Osteocyte (in vitro differentiated cells): ENCODE data around the gene RPS6KA5. TPM values are rescaled to one million over a fixed set of nuclear protein-coding genes. Genes with fewer than 3 reads are reported as not detected.
"Not testable (repeated sequence)": the region's sequence is repeated elsewhere in the genome, so short reads cannot be mapped to it uniquely, and the experiment has no call there.

Source experiments
- DNase-seq: peaks from one replicate; pipeline ENCODE4 v3.0.0; 2021; ENCODE audit warnings: mixed read lengths; ENCODE audit not compliant: unreplicated experiment; ENCODE audit errors: extremely low spot score
- H3K27ac Mint-ChIP-seq: one replicate; pipeline ENCODE4 v1.8.0; 2021; ENCODE audit warnings: mild to moderate bottlenecking, mixed read lengths; ENCODE audit not compliant: unreplicated experiment
- H3K27me3 Mint-ChIP-seq: one replicate; pipeline ENCODE4 v1.8.0; 2021; ENCODE audit warnings: mixed read lengths; ENCODE audit not compliant: unreplicated experiment
- H3K36me3 Mint-ChIP-seq: one replicate; pipeline ENCODE4 v1.8.0; 2021; ENCODE audit warnings: mixed read lengths; ENCODE audit not compliant: unreplicated experiment
- H3K4me1 Mint-ChIP-seq: one replicate; pipeline ENCODE4 v1.8.0; 2021; ENCODE audit warnings: mixed read lengths; ENCODE audit not compliant: unreplicated experiment
- H3K4me3 Mint-ChIP-seq: one replicate; pipeline ENCODE4 v1.8.0; 2021; ENCODE audit warnings: mild to moderate bottlenecking, moderate library complexity, mixed read lengths; ENCODE audit not compliant: unreplicated experiment
- H3K9me3 Mint-ChIP-seq: one replicate; pipeline ENCODE4 v1.8.0; 2021; ENCODE audit warnings: mixed read lengths; ENCODE audit not compliant: unreplicated experiment
- CTCF ChIP-seq: fragments of 200-600 bp; sonication (generic); IDR thresholded peaks from 2 replicates; pipeline ENCODE4 v1.5.0; 2021; ENCODE audit warnings: antibody characterized with exemption, mild to moderate bottlenecking, moderate library complexity
- total RNA-seq: library from RNA; stranded (reverse); gene quantifications from 2 replicates; pipeline ENCODE4 v1.2.1, GENCODE V29; 2021

The RPS6KA5 gene
- total RNA-seq, 1 donor from 2014 or later, result 3.4 TPM

- TF ChIP-seq CTCF, result no peak
- no peaks in the 10 kb centered on the region for H3K36me3 Mint-ChIP-seq
These were observed 97.1 kb downstream of the RPS6KA5 start for GRCh38 chr14:90963343-90963742.

GRCh38 chr14:90962505-90963109 is 97.8 kb downstream of the RPS6KA5 start:
- no peak for TF ChIP-seq CTCF
- H3K4me3 Mint-ChIP-seq, result no peak overlapping the region
- no peaks in the 10 kb centered on the region for H3K27me3 Mint-ChIP-seq
- DNase-seq, result no peak
- H3K36me3 Mint-ChIP-seq, result no peaks in the 10 kb centered on the region
- H3K4me1 Mint-ChIP-seq, result no peaks in the 10 kb centered on the region
- H3K27ac Mint-ChIP-seq, result no peak overlapping the region
- H3K9me3 Mint-ChIP-seq, result no peaks in the 10 kb centered on the region

More at GRCh38 chr14:90963343-90963742, 97.1 kb downstream of the RPS6KA5 start:
- H3K4me3 Mint-ChIP-seq, result no peak overlapping the region
- no peak overlapping the region for H3K27ac Mint-ChIP-seq
- peaks cover 3% of the 10 kb centered on the region for H3K9me3 Mint-ChIP-seq
- no peaks in the 10 kb centered on the region for H3K4me1 Mint-ChIP-seq
- no peak for DNase-seq
- no peaks in the 10 kb centered on the region for H3K27me3 Mint-ChIP-seq

GRCh38 chr14:90960818-90961217 is 99.6 kb downstream of the RPS6KA5 start:
- Mint-ChIP-seq H3K27me3 (no peaks in the 10 kb centered on the region), H3K4me3 (no peak overlapping the region), H3K27ac (no peak overlapping the region), H3K36me3 (no peaks in the 10 kb centered on the region), H3K9me3 (peaks cover 14% of the 10 kb centered on the region), H3K4me1 (no peaks in the 10 kb centered on the region)
- no peak for DNase-seq
- no peak for TF ChIP-seq CTCF

- Mint-ChIP-seq H3K36me3 (no peaks in the 10 kb centered on the region), H3K4me1 (no peaks in the 10 kb centered on the region), H3K27me3 (no peaks in the 10 kb centered on the region), H3K9me3 (peaks cover 24% of the 10 kb centered on the region), H3K4me3 (no peak overlapping the region), H3K27ac (no peak overlapping the region)
- DNase-seq, result no peak
- TF ChIP-seq CTCF, result no peak
These were observed 101.1 kb downstream of the RPS6KA5 start for GRCh38 chr14:90959344-90959743.

GRCh38 chr14:90956273-90956672 is 104.2 kb downstream of the RPS6KA5 start:
- no peak for DNase-seq
- no peak overlapping the region for H3K4me3 Mint-ChIP-seq
- TF ChIP-seq CTCF, result no peak
- H3K36me3 Mint-ChIP-seq, result peaks cover 4% of the 10 kb centered on the region
- H3K27ac Mint-ChIP-seq, result no peak overlapping the region
- peaks cover 40% of the 10 kb centered on the region for H3K9me3 Mint-ChIP-seq
- no peaks in the 10 kb centered on the region for H3K27me3 Mint-ChIP-seq
- no peaks in the 10 kb centered on the region for H3K4me1 Mint-ChIP-seq

GRCh38 chr14:90953643-90954042 is 106.8 kb downstream of the RPS6KA5 start:
- not testable (repeated sequence) for H3K27me3 Mint-ChIP-seq

More at GRCh38 chr14:90953643-90954042, 106.8 kb downstream of the RPS6KA5 start:
- H3K27ac Mint-ChIP-seq, DNase-seq, H3K4me1 Mint-ChIP-seq, H3K4me3 Mint-ChIP-seq, H3K36me3 Mint-ChIP-seq: not testable (repeated sequence)
- peaks cover 40% of the 10 kb centered on the region for H3K9me3 Mint-ChIP-seq
